Measurements from ENCODE around the gene RALA. TPM values are rescaled to one million over a fixed set of nuclear protein-coding genes. Genes with fewer than 3 reads are reported as not detected.
A peak's percentile ranks its signal among the peaks of the same experiment; 100 is the strongest.

RALA gene, protein sequence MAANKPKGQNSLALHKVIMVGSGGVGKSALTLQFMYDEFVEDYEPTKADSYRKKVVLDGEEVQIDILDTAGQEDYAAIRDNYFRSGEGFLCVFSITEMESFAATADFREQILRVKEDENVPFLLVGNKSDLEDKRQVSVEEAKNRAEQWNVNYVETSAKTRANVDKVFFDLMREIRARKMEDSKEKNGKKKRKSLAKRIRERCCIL
- total RNA-seq (2022), result 41.7 and 43.5 TPM in 2 replicates
- percentile 89 among the genes with signal in this experiment for Bru-seq, nascent RNA
- percentile 86 among the genes with signal in this experiment for BruChase-seq, experiment 1, labeled RNA remaining after a 2-hour chase
- percentile 88 among the genes with signal in this experiment for BruChase-seq, experiment 2, labeled RNA remaining after a 6-hour chase
- long read RNA-seq, transcript RALA-201 (5 exons, 2,880 nt), result major isoform, 44 of 71 reads
- long read RNA-seq, partial matches to known transcripts, result 4 of 71 reads
- long read RNA-seq, other reads (novel, unspliced or antisense), result 21 of 71 reads

DNA sequence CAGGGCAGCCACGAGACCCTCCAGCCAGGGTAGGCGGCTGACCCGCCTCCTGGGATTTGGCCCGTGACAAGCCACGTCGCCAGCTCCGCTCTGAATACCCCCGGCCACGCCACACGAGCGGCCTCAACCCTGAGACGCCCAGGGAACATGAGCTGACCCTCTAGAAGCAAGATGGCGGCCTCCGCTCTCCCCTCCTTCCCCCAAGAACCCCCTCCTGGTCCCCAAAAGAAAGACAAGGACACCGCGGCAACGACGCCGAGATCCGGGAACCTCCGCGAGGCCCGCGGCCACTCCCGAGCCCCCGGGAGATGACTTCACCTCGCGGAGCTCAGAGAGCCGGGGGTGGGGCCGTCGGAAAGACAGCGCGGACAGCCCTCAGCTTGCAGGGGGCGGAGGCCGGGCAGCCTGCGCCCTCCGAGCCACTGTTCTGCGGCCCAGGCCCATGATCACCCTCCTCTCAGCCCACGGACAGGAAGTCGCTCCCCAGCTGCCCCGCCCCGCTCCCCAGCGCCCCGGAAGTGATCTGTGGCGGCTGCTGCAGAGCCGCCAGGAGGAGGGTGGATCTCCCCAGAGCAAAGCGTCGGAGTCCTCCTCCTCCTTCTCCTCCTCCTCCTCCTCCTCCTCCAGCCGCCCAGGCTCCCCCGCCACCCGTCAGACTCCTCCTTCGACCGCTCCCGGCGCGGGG is at the start of gene RALA:
Gene RALA (plus strand): TSS at position 526 of the 685 bp plus-strand sequence. CDS start 63,096 bp downstream, outside the sequence.
- H3K9me3 ChIP-seq, result no peaks in the 10 kb centered on the region
- Mint-ChIP-seq H3K36me3 (ENCODE audit: insufficient read depth, unreplicated experiment) (peaks cover 11% of the 10 kb centered on the region), H3K4me3 (ENCODE audit: unreplicated experiment) (peak within 1 kb of the TSS; percentile 84), H3K27ac (ENCODE audit: unreplicated experiment) (peak within 1 kb of the TSS; percentile 88), H3K27me3 (ENCODE audit: insufficient read depth, unreplicated experiment) (no peaks in the 10 kb centered on the region), H3K4me1 (ENCODE audit: low read depth, unreplicated experiment) (peaks cover 53% of the 10 kb centered on the region), H3K9me3 (ENCODE audit: unreplicated experiment) (no peaks in the 10 kb centered on the region)
- peaks cover 2% of the 10 kb centered on the region; the same call in 1 of the 2 replicates for H3K36me3 ChIP-seq (ENCODE audit: control insufficient read depth, insufficient read depth, low read length)
- BruUV-seq (replicated peaks), result no TSS peak
- CTCF ChIA-PET, result interaction anchor here (0.6 to 2.6 kb wide), 2 partner anchors 8 to 43 kb away, joined by 3 to 12 read pairs; no protein-coding TSS in a partner anchor
- TF ChIP-seq, protein P1, sequence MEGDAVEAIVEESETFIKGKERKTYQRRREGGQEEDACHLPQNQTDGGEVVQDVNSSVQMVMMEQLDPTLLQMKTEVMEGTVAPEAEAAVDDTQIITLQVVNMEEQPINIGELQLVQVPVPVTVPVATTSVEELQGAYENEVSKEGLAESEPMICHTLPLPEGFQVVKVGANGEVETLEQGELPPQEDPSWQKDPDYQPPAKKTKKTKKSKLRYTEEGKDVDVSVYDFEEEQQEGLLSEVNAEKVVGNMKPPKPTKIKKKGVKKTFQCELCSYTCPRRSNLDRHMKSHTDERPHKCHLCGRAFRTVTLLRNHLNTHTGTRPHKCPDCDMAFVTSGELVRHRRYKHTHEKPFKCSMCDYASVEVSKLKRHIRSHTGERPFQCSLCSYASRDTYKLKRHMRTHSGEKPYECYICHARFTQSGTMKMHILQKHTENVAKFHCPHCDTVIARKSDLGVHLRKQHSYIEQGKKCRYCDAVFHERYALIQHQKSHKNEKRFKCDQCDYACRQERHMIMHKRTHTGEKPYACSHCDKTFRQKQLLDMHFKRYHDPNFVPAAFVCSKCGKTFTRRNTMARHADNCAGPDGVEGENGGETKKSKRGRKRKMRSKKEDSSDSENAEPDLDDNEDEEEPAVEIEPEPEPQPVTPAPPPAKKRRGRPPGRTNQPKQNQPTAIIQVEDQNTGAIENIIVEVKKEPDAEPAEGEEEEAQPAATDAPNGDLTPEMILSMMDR (IDR thresholded peaks at IDR 0.05; ENCODE audit: insufficient read depth in 1 of 2, low read depth in 1 of 2, low read length in 1 of 2, severe bottlenecking in 1 of 2, unreplicated experiment in 1 of 2), result no peak
- DNase-seq, result peak; percentile 95
- intact Hi-C loops (cut with micrococcal nuclease; ENCODE audit: unreplicated experiment), result loop anchor here (1.0 to 5.0 kb wide), 4 partner anchors 43 to 123 kb away; no protein-coding TSS in a partner anchor
- H3K4me3 ChIP-seq (ENCODE audit: low read depth, low read length), result peak within 1 kb of the TSS; percentile 90
- H3K27me3 ChIP-seq (replicated peaks; ENCODE audit: control insufficient read depth, insufficient read depth, low read length), result no peaks in the 10 kb centered on the region
- H3K4me1 ChIP-seq, result peaks cover 25% of the 10 kb centered on the region
- POLR2A ChIA-PET, result interaction anchor here (1.4 to 2.5 kb wide), 2 partner anchors 43 to 110 kb away, joined by 8 to 13 read pairs; no protein-coding TSS in a partner anchor

DNA sequence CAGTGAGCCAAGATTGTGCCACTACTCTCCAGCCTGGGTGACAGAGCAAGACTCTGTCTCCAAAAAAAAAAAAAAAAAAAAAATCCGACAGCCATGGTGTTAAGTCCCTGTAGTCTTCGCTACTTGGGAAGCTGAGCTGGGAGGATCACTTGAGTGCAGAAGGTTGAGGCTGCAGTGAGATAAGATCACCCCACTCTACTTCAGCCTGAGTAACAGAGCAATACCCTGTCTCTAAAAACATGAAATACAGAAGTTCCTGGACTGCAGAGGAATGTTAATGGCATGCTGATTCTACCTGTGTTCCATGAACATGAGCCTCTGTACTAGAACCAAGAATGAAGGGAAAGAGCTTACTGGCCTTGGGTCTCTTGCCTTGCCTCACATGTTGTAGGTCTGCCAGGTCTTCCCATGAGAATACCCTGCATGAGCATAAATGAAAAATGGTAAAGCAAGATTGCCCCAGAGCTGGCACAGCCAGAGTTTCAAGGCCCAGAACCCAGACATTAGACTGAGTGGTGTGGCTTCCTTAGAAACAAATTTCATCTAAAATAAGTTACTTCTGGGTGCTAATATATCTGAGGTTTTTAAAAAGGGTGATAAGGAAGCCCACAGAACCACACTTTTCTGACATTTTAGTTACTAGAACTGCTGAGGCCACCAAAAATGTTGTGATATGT is 48.6 kb upstream of the RALA start:
- Mint-ChIP-seq H3K9me3 (ENCODE audit: unreplicated experiment) (peaks cover 9% of the 10 kb centered on the region), H3K27me3 (ENCODE audit: insufficient read depth, unreplicated experiment) (no peaks in the 10 kb centered on the region), H3K27ac (ENCODE audit: unreplicated experiment) (no peak overlapping the region), H3K4me1 (ENCODE audit: low read depth, unreplicated experiment) (peaks cover 6% of the 10 kb centered on the region), H3K36me3 (ENCODE audit: insufficient read depth, unreplicated experiment) (peaks cover 17% of the 10 kb centered on the region), H3K4me3 (ENCODE audit: unreplicated experiment) (no peak overlapping the region)
- BruUV-seq (replicated peaks), result no TSS peak
- Histone ChIP-seq H3K4me1 (no peaks in the 10 kb centered on the region), H3K4me3 (ENCODE audit: low read depth, low read length) (no peak overlapping the region), H3K36me3 (ENCODE audit: control insufficient read depth, insufficient read depth, low read length) (no peaks in the 10 kb centered on the region; the same call in 1 of the 2 replicates), H3K27me3 (replicated peaks; ENCODE audit: control insufficient read depth, insufficient read depth, low read length) (no peaks in the 10 kb centered on the region), H3K9me3 (no peaks in the 10 kb centered on the region)
- intact Hi-C loops (cut with micrococcal nuclease; ENCODE audit: unreplicated experiment), result no loop called here
- ChIA-PET POLR2A (no interaction called here), CTCF (interaction anchor here (0.6 kb wide), 1 partner anchor 89 kb away, joined by 3 read pairs; no protein-coding TSS in a partner anchor)
- no peak for DNase-seq
- TF ChIP-seq, protein P1 (IDR thresholded peaks at IDR 0.05; ENCODE audit: insufficient read depth in 1 of 2, low read depth in 1 of 2, low read length in 1 of 2, severe bottlenecking in 1 of 2, unreplicated experiment in 1 of 2), result no peak

Data from Caco-2 (cell line).